MCF 10A (cell line): Measurements from ENCODE around the gene ABCC9. TPM values are rescaled to one million over a fixed set of nuclear protein-coding genes. Genes with fewer than 3 reads are reported as not detected.

Source experiments
- BruUV-seq: library from RNA; stranded (reverse); fragments of 400-500 nt; replicated peaks from 2 replicates; lab custom pipeline; 2021; lab: Mats Ljungman, UMichigan
- CTCF ChIA-PET: fragments of 300-600 bp; sonication (Branson Sonifier 250); formaldehyde crosslinking; extraction: SDS; loops from one replicate; lab custom pipeline; 2021; ENCODE audit warnings: antibody characterized with exemption, inconsistent platforms; lab: Yijun Ruan, JAX
- POLR2A ChIA-PET: fragments of 300-600, 350-650 bp; sonication (Branson Sonifier 250); formaldehyde crosslinking; extraction: SDS; loops from one replicate; lab custom pipeline; 2020; ENCODE audit warnings: antibody characterized with exemption, inconsistent platforms; lab: Yijun Ruan, JAX
- DNase-seq: peaks from one replicate; pipeline ENCODE4 v3.0.0-alpha.2; 2018; ENCODE audit not compliant: unreplicated experiment
- H3K27ac Mint-ChIP-seq: one replicate; pipeline ENCODE4 v1.8.0; 2022; ENCODE audit warnings: mild to moderate bottlenecking, low read depth, mixed read lengths; ENCODE audit not compliant: unreplicated experiment
- H3K27me3 Mint-ChIP-seq: one replicate; pipeline ENCODE4 v1.8.0; 2022; ENCODE audit warnings: mixed read lengths; ENCODE audit not compliant: insufficient read depth, unreplicated experiment
- H3K36me3 Mint-ChIP-seq: one replicate; pipeline ENCODE4 v1.8.0; 2022; ENCODE audit warnings: mild to moderate bottlenecking, moderate library complexity, mixed read lengths; ENCODE audit not compliant: insufficient read depth, unreplicated experiment
- H3K4me1 Mint-ChIP-seq: one replicate; pipeline ENCODE4 v1.8.0; 2022; ENCODE audit warnings: mixed read lengths; ENCODE audit not compliant: insufficient read depth, unreplicated experiment
- H3K4me3 Mint-ChIP-seq: one replicate; pipeline ENCODE4 v1.8.0; 2022; ENCODE audit warnings: mild to moderate bottlenecking, moderate library complexity, mixed read lengths; ENCODE audit not compliant: unreplicated experiment
- H3K9me3 Mint-ChIP-seq: one replicate; pipeline ENCODE4 v1.8.0; 2022; ENCODE audit warnings: mixed read lengths; ENCODE audit not compliant: unreplicated experiment
- intact Hi-C: fragments of 100-400 bp; cut with micrococcal nuclease; formaldehyde crosslinking; loops from 2 replicates; pipeline ENCODE4 v1.14.1; 2022
- total RNA-seq: library from RNA; stranded (reverse); gene quantifications from 2 replicates; pipeline ENCODE4 v1.2.3, GENCODE V29; 2022
- TF ChIP-seq, protein P1 (sequence below): fragments of 200-600 bp; IDR thresholded peaks from one replicate; pipeline ENCODE4 v1.8.0; 2022; ENCODE audit warnings: antibody characterized with exemption, mild to moderate bottlenecking; ENCODE audit not compliant: unreplicated experiment

The ABCC9 gene
- total RNA-seq, 1 experiment from 2014 or later = 0.12 TPM

DNA sequence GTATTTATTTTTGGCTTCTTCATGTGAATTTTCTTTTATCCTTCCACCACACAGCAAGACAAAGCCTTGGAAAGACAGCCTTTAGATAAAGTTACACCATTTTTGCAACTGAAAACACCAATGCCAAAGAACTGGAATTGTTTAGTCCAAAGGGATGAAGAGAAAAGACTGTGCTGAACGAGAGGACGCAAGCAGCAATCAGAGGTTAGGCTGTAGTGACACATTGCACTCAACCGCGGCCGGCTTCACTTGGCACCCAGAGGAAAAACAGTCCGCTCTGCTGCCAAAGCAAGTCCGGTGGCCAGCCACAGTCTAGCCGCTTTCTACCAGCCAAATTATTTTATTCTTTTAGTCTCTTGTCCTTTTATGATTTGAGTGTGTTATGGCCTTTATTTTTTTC, 117.6 kb downstream of the ABCC9 start:
- Mint-ChIP-seq H3K4me3 (no peak overlapping the region), H3K27ac (no peak overlapping the region)
- POLR2A ChIA-PET = no interaction called here

DNA sequence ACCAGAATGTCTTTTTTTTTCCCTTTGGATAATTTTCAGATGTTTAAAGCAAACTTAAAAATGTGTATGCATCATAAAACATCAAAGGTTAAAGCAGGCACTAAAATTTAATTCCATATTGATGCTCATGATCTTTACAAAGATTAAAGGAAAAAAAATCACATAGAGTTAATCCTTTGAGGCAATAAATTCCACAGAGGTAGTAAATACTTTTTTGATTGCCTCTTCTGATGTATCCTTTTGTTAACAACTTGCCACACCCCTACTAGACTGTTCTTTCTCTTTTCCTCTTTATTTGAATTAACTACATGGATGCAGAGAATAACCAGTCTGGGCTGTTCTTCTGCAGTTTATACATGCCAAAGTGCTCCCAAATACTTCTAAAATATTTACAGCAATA, 121.5 kb downstream of the ABCC9 start:
- POLR2A ChIA-PET = no interaction called here
- Mint-ChIP-seq H3K27ac (peak overlapping the region; percentile 50), H3K9me3 (no peaks in the 10 kb centered on the region), H3K36me3 (no peaks in the 10 kb centered on the region), H3K4me3 (no peak overlapping the region), H3K4me1 (peaks cover 16% of the 10 kb centered on the region), H3K27me3 (peaks cover 13% of the 10 kb centered on the region)
- TF ChIP-seq, protein P1, sequence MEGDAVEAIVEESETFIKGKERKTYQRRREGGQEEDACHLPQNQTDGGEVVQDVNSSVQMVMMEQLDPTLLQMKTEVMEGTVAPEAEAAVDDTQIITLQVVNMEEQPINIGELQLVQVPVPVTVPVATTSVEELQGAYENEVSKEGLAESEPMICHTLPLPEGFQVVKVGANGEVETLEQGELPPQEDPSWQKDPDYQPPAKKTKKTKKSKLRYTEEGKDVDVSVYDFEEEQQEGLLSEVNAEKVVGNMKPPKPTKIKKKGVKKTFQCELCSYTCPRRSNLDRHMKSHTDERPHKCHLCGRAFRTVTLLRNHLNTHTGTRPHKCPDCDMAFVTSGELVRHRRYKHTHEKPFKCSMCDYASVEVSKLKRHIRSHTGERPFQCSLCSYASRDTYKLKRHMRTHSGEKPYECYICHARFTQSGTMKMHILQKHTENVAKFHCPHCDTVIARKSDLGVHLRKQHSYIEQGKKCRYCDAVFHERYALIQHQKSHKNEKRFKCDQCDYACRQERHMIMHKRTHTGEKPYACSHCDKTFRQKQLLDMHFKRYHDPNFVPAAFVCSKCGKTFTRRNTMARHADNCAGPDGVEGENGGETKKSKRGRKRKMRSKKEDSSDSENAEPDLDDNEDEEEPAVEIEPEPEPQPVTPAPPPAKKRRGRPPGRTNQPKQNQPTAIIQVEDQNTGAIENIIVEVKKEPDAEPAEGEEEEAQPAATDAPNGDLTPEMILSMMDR = no peak
- CTCF ChIA-PET = no interaction called here
- BruUV-seq = no TSS peak
- intact Hi-C loops = loop anchor here (10.0 kb wide), 1 partner anchor 45 kb away; no protein-coding TSS in a partner anchor
- no peak for DNase-seq

More for the DNA sequence above, 117.6 kb downstream of the ABCC9 start:
- BruUV-seq = no TSS peak
- DNase-seq = no peak
- Mint-ChIP-seq H3K27me3 (peaks cover 23% of the 10 kb centered on the region), H3K4me1 (peaks cover 15% of the 10 kb centered on the region), H3K9me3 (no peaks in the 10 kb centered on the region), H3K36me3 (no peaks in the 10 kb centered on the region)
- CTCF ChIA-PET = interaction anchor here (0.6 kb wide), 1 partner anchor 380 kb away, joined by 3 read pairs; no protein-coding TSS in a partner anchor
- intact Hi-C loops = no loop called here
- TF ChIP-seq, protein P1 = no peak

DNA sequence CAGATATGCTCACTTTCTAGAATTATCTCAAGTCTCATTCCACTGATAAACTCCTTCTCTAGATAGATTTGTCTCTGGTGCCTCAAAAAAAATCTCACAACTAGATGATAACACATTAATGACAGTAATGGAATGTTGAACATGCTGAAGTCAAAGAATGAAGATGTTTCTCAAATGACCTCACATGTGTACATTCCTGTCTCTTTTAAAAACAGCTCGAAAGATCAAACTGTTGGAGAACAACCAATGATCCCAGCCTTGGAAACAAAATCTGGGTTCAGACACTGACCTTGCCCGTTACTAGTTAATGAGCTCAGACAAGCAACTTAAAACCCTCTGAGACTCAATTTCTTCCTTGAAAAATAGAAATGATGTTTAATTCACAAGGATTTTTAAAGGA, 122.0 kb downstream of the ABCC9 start:
- DNase-seq = no peak

GRCh38 chr12:21818627-21819026, 122.6 kb downstream of the ABCC9 start:
- peaks cover 3% of the 10 kb centered on the region for H3K27me3 Mint-ChIP-seq
- POLR2A ChIA-PET = interaction anchor here (0.6 to 1.0 kb wide), 2 partner anchors 22 to 545 kb away, joined by 3 read pairs; no protein-coding TSS in a partner anchor
- no peak overlapping the region for H3K4me3 Mint-ChIP-seq
- CTCF ChIA-PET = interaction anchor here (0.6 kb wide), 2 partner anchors 12 to 119 kb away, joined by 3 to 4 read pairs; no protein-coding TSS in a partner anchor
- TF ChIP-seq, protein P1 = no peak
- no peaks in the 10 kb centered on the region for H3K36me3 Mint-ChIP-seq
- BruUV-seq = no TSS peak
- no peaks in the 10 kb centered on the region for H3K9me3 Mint-ChIP-seq
- intact Hi-C loops = loop anchor here (10.0 kb wide), 1 partner anchor 46 kb away; no protein-coding TSS in a partner anchor
- H3K4me1 Mint-ChIP-seq = peaks cover 16% of the 10 kb centered on the region
- peak; percentile 67 for DNase-seq
- peak overlapping the region; percentile 50 for H3K27ac Mint-ChIP-seq

More for the DNA sequence above, 122.0 kb downstream of the ABCC9 start:
- Mint-ChIP-seq H3K4me3 (no peak overlapping the region), H3K27me3 (peaks cover 9% of the 10 kb centered on the region), H3K27ac (peak overlapping the region; percentile 50), H3K4me1 (peaks cover 16% of the 10 kb centered on the region), H3K9me3 (no peaks in the 10 kb centered on the region), H3K36me3 (no peaks in the 10 kb centered on the region)
- BruUV-seq = no TSS peak
- POLR2A ChIA-PET = no interaction called here
- TF ChIP-seq, protein P1 = no peak
- intact Hi-C loops = loop anchor here (10.0 kb wide), 1 partner anchor 46 kb away; no protein-coding TSS in a partner anchor
- CTCF ChIA-PET = no interaction called here
